IMR-90 (cell line): Measurements from ENCODE around the gene CNST. TPM values are rescaled to one million over a fixed set of nuclear protein-coding genes. Genes with fewer than 3 reads are reported as not detected.

Source experiments
- ATAC-seq: fragments of 200-7000 bp; cut with Tn5 transposase; 2 replicates; pipeline ENCODE4 v1.9.1; 2020; ENCODE audit warnings: low read depth, mild to moderate bottlenecking, moderate library complexity
- BruUV-seq: library from RNA; stranded (reverse); fragments of 400-500 nt; replicated peaks from 2 replicates; lab custom pipeline; 2021; lab: Mats Ljungman, UMichigan
- CTCF ChIA-PET: fragments of 300-600 bp; formaldehyde crosslinking; extraction: SDS; loops from one replicate; lab custom pipeline; 2021; ENCODE audit warnings: antibody characterized with exemption; lab: Yijun Ruan, JAX
- POLR2A ChIA-PET: fragments of 300-600 bp; sonication (Branson Sonifier 250); formaldehyde crosslinking; loops from one replicate; lab custom pipeline; 2022; ENCODE audit warnings: antibody characterized with exemption; ENCODE audit not compliant: unreplicated experiment; lab: Charles Lee
- DNase-seq: peaks from one replicate; pipeline ENCODE4 v3.0.0; 2013
- H2AFZ ChIP-seq: replicated peaks from 2 replicates; pipeline ENCODE3; 2013; ENCODE audit warnings: low read length, mild to moderate bottlenecking; ENCODE audit not compliant: poor library complexity
- H2AK5ac ChIP-seq: 2 replicates; pipeline ENCODE4 v1.6.1; 2013; ENCODE audit warnings: low read depth, low read length, inconsistent platforms
- H2AK9ac ChIP-seq: replicated peaks from 2 replicates; pipeline ENCODE3; 2013; ENCODE audit warnings: mild to moderate bottlenecking, low read depth, low read length, moderate library complexity; ENCODE audit not compliant: poor library complexity
- H2BK120ac ChIP-seq: 2 replicates; pipeline ENCODE4 v1.6.1; 2013; ENCODE audit warnings: low read depth, low read length, inconsistent platforms
- H2BK15ac ChIP-seq: 3 replicates; pipeline ENCODE4 v1.6.1; 2013; ENCODE audit warnings: low read depth, low read length, inconsistent platforms
- H2BK20ac ChIP-seq: 2 replicates; pipeline ENCODE4 v1.6.1; 2013; ENCODE audit warnings: low read depth, mild to moderate bottlenecking, inconsistent platforms, low read length, moderate library complexity
- H2BK5ac ChIP-seq: 2 replicates; pipeline ENCODE4 v1.6.1; 2013; ENCODE audit warnings: mild to moderate bottlenecking, low read depth, low read length, inconsistent platforms; ENCODE audit not compliant: poor library complexity, severe bottlenecking
- H3K14ac ChIP-seq: replicated peaks from 2 replicates; pipeline ENCODE4 v1.6.1; 2013; ENCODE audit warnings: low read depth, low read length, inconsistent platforms
- H3K18ac ChIP-seq: 2 replicates; pipeline ENCODE4 v1.6.1; 2013; ENCODE audit warnings: low read depth, low read length, control low read depth
- H3K23ac ChIP-seq: 2 replicates; pipeline ENCODE4 v1.6.1; 2013; ENCODE audit warnings: low read depth, low read length, inconsistent platforms
- H3K27ac ChIP-seq: 2 replicates; pipeline ENCODE4 v1.5.1; 2013; ENCODE audit warnings: mild to moderate bottlenecking, control low read depth, low read length; ENCODE audit not compliant: insufficient read depth
- H3K27me3 ChIP-seq: 2 replicates; pipeline ENCODE4 v1.6.1; 2013; ENCODE audit warnings: low read length; ENCODE audit not compliant: control insufficient read depth, insufficient read depth
- H3K36me3 ChIP-seq: 2 replicates; pipeline ENCODE4 v1.6.1; 2013; ENCODE audit warnings: low read length, mixed read lengths; ENCODE audit not compliant: control insufficient read depth, insufficient read depth
- H3K4ac ChIP-seq: 2 replicates; pipeline ENCODE4 v1.6.1; 2013; ENCODE audit warnings: low read depth, low read length, inconsistent platforms
- H3K4me1 ChIP-seq: 2 replicates; pipeline ENCODE4 v1.6.1; 2013; ENCODE audit warnings: low read length, mixed read lengths; ENCODE audit not compliant: control insufficient read depth, insufficient read depth
- H3K4me2 ChIP-seq: 2 replicates; pipeline ENCODE4 v1.6.1; 2013; ENCODE audit warnings: low read depth, mild to moderate bottlenecking, control low read depth, low read length, moderate library complexity
- H3K4me3 ChIP-seq: 2 replicates; pipeline ENCODE4 v1.5.1; 2013; ENCODE audit warnings: low read depth, mild to moderate bottlenecking, control low read depth, low read length, moderate library complexity; ENCODE audit not compliant: insufficient read depth
- H3K56ac ChIP-seq: 2 replicates; pipeline ENCODE4 v1.6.1; 2013; ENCODE audit warnings: low read length, inconsistent platforms; ENCODE audit not compliant: insufficient read depth; ENCODE audit errors: extremely low read depth
- H3K79me1 ChIP-seq, 2 experiments: 2 replicates each; pipeline ENCODE4 v1.6.1; 2013; ENCODE audit warnings: low read length in 2 of 2, inconsistent platforms in 1 of 2, low read depth in 1 of 2
- H3K9ac ChIP-seq: 2 replicates; pipeline ENCODE4 v1.6.1; 2013; ENCODE audit warnings: low read depth, low read length, control low read depth
- H3K9me1 ChIP-seq: 2 replicates; pipeline ENCODE4 v1.6.1; 2013; ENCODE audit warnings: low read length, inconsistent platforms; ENCODE audit not compliant: insufficient read depth
- H3K9me3 ChIP-seq: 2 replicates; pipeline ENCODE4 v1.6.1; 2013; ENCODE audit warnings: low read length; ENCODE audit not compliant: control insufficient read depth, insufficient read depth
- H4K20me1 ChIP-seq: 2 replicates; pipeline ENCODE4 v1.6.1; 2013; ENCODE audit warnings: low read length, inconsistent platforms; ENCODE audit not compliant: insufficient read depth
- H4K5ac ChIP-seq: 2 replicates; pipeline ENCODE4 v1.6.1; 2013; ENCODE audit warnings: mild to moderate bottlenecking, low read depth, low read length, control low read depth
- H4K8ac ChIP-seq, 2 experiments: 2 replicates each; pipeline ENCODE4 v1.6.1; 2013; ENCODE audit warnings: low read depth in 2 of 2, low read length in 2 of 2, control low read depth in 1 of 2, inconsistent platforms in 1 of 2
- H4K91ac ChIP-seq: 2 replicates; pipeline ENCODE4 v1.6.1; 2013; ENCODE audit warnings: low read depth, low read length, inconsistent platforms; ENCODE audit not compliant: insufficient read depth
- ELK1 ChIP-seq: fragments of 150-350 bp; IDR thresholded peaks from 2 replicates; pipeline ENCODE4 v1.6.1; 2016; ENCODE audit warnings: low read depth, mild to moderate bottlenecking, low read length, moderate library complexity, borderline replicate concordance
- MAFK ChIP-seq: IDR thresholded peaks from 2 replicates; pipeline ENCODE4 v1.6.1; 2012; ENCODE audit warnings: low read depth, low read length, improper control_type of control experiment
- MAZ ChIP-seq: IDR thresholded peaks from 2 replicates; pipeline ENCODE4 v1.6.1; 2012; ENCODE audit warnings: low read depth, mild to moderate bottlenecking, low read length, improper control_type of control experiment, moderate library complexity, borderline replicate concordance
- MXI1 ChIP-seq: IDR thresholded peaks from 2 replicates; pipeline ENCODE4 v1.6.1; 2012; ENCODE audit warnings: low read depth, mild to moderate bottlenecking, low read length, moderate library complexity, borderline replicate concordance
- NFE2L2 ChIP-seq: fragments of 150-350 bp; IDR thresholded peaks from 2 replicates; pipeline ENCODE4 v1.6.1; 2016; ENCODE audit warnings: low read depth, mild to moderate bottlenecking, low read length
- POLR2A ChIP-seq: IDR thresholded peaks from 2 replicates; pipeline ENCODE4 v1.6.1; 2012; ENCODE audit warnings: mild to moderate bottlenecking, low read depth, low read length
- RCOR1 ChIP-seq: IDR thresholded peaks from 2 replicates; pipeline ENCODE4 v1.6.1; 2012; ENCODE audit warnings: mild to moderate bottlenecking, low read length, improper control_type of control experiment; ENCODE audit not compliant: insufficient replicate concordance
- RFX5 ChIP-seq: IDR thresholded peaks from 2 replicates; pipeline ENCODE4 v1.8.0; 2012; ENCODE audit warnings: low read depth, mild to moderate bottlenecking, low read length, moderate library complexity
- SMC3 ChIP-seq: fragments of 150-350 bp; IDR thresholded peaks from 2 replicates; pipeline ENCODE4 v1.6.1; 2016; ENCODE audit warnings: low read depth, mild to moderate bottlenecking, antibody characterized with exemption, low read length, moderate library complexity
- WGBS, 2 experiments: methylation state at CpG; one replicate each; pipeline versions ENCODE4 v1.1.5 to v1.1.7; 2013; ENCODE audit warnings: missing lambda C conversion rate in 2 of 2; ENCODE audit not compliant: insufficient read length in 1 of 2; ENCODE audit errors: extremely low coverage in 2 of 2; 5-methylcytosine and 5-hydroxymethylcytosine counted together
- dilution Hi-C: fragments of 300-500 bp; cut with HindIII; formaldehyde crosslinking; loops from one replicate; pipeline ENCODE4 v1.14.3; 2018; ENCODE audit warnings: low sequenced_read_pairs; ENCODE audit not compliant: unreplicated experiment
- in situ Hi-C: fragments of 300-500 bp; cut with MboI; formaldehyde crosslinking; loops from 3 replicates; pipeline ENCODE4 v1.14.3; 2019; ENCODE audit warnings: low sequenced_read_pairs, inconsistent platforms, mixed read lengths
- intact Hi-C: fragments of 100-400 bp; cut with micrococcal nuclease; formaldehyde crosslinking; loops from 2 replicates; pipeline ENCODE4 v1.10.0; 2022
- polyA plus RNA-seq, 3 experiments: library from polyadenylated mRNA; depleted of rRNA; stranded (reverse); fragments of >200 nt; gene quantifications; 2 replicates each; pipeline ENCODE4 v1.2.3, GENCODE V29; 2012; ENCODE audit warnings: low replicate concordance in 1 of 3
- total RNA-seq: library from RNA; depleted of rRNA; stranded (reverse); fragments of >200 nt; gene quantifications from 2 replicates; pipeline ENCODE4 v1.2.3, GENCODE V29; 2012
- TF ChIP-seq, protein P1 (sequence below): conservative IDR thresholded peaks from 2 replicates; pipeline ENCODE4 v1.5.1; 2012; ENCODE audit warnings: mild to moderate bottlenecking, low read depth, low read length, improper control_type of control experiment
- TF ChIP-seq, protein P2 (sequence below): fragments of 150-350 bp; IDR thresholded peaks from 2 replicates; pipeline ENCODE4 v1.6.1; 2017; ENCODE audit warnings: mild to moderate bottlenecking, antibody characterized with exemption, low read length, low read depth

Gene CNST
- total and polyA plus RNA-seq, 2 of the 4 experiments (the other 2 are of a cell fraction), result 15.4 to 25.5 TPM

DNA sequence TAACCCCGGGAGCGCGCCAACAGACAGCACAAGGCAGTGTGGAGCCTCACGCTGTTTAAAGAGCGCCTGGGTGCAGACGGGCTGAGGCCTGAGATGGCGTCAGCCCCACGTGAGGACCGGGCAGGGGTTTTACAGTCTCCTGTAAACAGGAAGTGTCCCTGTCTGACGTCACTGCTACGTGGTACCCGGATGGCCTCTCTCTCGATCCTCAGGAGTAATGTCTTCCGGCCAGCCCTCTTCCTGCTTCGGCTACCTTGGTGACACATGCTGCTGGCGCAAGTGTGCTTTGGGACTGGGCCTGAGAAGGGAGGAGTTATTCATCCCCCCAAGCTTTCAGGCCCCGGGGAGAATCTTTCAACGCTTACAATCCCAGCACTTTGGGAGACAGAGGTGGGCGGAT is 41.2 kb downstream of the CNST start:
- WGBS, 2 experiments, result 94% methylated on average over 10 of the region's 19 CpGs; no CpG with 5 or more reads in 1 of the 2 experiments
- no peak overlapping the region for H3K14ac ChIP-seq
- in situ Hi-C loops, result no loop called here
- H3K79me1 ChIP-seq, result peaks cover 11 to 62% of the 10 kb centered on the region in 2 experiments
- no peak overlapping the region for H3K4ac ChIP-seq
- no peak overlapping the region for H3K18ac ChIP-seq
- no peak overlapping the region for H3K56ac ChIP-seq
- H3K4me3 ChIP-seq, result no peak overlapping the region
- H4K5ac ChIP-seq, result no peak overlapping the region
- BruUV-seq, result no TSS peak
- H3K36me3 ChIP-seq, result no peaks in the 10 kb centered on the region
- ChIA-PET CTCF (interaction anchor here (0.6 kb wide), 1 partner anchor 12 kb away, joined by 3 read pairs; no protein-coding TSS in a partner anchor), POLR2A (no interaction called here)
- ATAC-seq (no peak), DNase-seq (no peak)
- no peak overlapping the region for H2BK20ac ChIP-seq
- no peak overlapping the region for H3K4me2 ChIP-seq
- TF ChIP-seq POLR2A, result no peak
- TF ChIP-seq NFE2L2, result no peak
- TF ChIP-seq, protein P1, sequence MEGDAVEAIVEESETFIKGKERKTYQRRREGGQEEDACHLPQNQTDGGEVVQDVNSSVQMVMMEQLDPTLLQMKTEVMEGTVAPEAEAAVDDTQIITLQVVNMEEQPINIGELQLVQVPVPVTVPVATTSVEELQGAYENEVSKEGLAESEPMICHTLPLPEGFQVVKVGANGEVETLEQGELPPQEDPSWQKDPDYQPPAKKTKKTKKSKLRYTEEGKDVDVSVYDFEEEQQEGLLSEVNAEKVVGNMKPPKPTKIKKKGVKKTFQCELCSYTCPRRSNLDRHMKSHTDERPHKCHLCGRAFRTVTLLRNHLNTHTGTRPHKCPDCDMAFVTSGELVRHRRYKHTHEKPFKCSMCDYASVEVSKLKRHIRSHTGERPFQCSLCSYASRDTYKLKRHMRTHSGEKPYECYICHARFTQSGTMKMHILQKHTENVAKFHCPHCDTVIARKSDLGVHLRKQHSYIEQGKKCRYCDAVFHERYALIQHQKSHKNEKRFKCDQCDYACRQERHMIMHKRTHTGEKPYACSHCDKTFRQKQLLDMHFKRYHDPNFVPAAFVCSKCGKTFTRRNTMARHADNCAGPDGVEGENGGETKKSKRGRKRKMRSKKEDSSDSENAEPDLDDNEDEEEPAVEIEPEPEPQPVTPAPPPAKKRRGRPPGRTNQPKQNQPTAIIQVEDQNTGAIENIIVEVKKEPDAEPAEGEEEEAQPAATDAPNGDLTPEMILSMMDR, result no peak
- TF ChIP-seq MXI1, result no peak
- no peak for TF ChIP-seq SMC3
- TF ChIP-seq MAZ, result no peak
- TF ChIP-seq, protein P2, sequence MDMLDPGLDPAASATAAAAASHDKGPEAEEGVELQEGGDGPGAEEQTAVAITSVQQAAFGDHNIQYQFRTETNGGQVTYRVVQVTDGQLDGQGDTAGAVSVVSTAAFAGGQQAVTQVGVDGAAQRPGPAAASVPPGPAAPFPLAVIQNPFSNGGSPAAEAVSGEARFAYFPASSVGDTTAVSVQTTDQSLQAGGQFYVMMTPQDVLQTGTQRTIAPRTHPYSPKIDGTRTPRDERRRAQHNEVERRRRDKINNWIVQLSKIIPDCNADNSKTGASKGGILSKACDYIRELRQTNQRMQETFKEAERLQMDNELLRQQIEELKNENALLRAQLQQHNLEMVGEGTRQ, result no peak
- no peak for TF ChIP-seq RFX5
- no peak for TF ChIP-seq RCOR1
- no peak for TF ChIP-seq MAFK
- no peak for TF ChIP-seq ELK1
- H3K4me1 ChIP-seq, result peaks cover 8% of the 10 kb centered on the region
- peak overlapping the region; percentile 26; the same call in 1 of the 2 replicates for H2AK5ac ChIP-seq
- H2AK9ac ChIP-seq, result no peak overlapping the region
- no peak overlapping the region for H3K23ac ChIP-seq
- intact Hi-C loops, result no loop called here
- H3K9ac ChIP-seq, result no peak overlapping the region
- no peaks in the 10 kb centered on the region; the same call in none of the 2 replicates for H3K9me3 ChIP-seq
- H3K9me1 ChIP-seq, result peaks cover 5% of the 10 kb centered on the region
- no peak overlapping the region for H4K91ac ChIP-seq
- no peak overlapping the region for H2AFZ ChIP-seq
- no peaks in the 10 kb centered on the region for H3K27me3 ChIP-seq
- H2BK5ac ChIP-seq, result peak overlapping the region; percentile 8
- H2BK120ac ChIP-seq, result no peak overlapping the region
- no peak overlapping the region for H3K27ac ChIP-seq
- no peak overlapping the region for H4K8ac ChIP-seq
- 0 out of 2 replicates have a peak, but pooled peaks cover 1% of the 10 kb centered on the region for H4K20me1 ChIP-seq
- H2BK15ac ChIP-seq, result no peak overlapping the region
- dilution Hi-C loops, result no loop called here
